ENCODE results near the gene SLC22A17.

- TF ChIP-seq CTCF (optimal IDR thresholded peaks at IDR 0.05 in 1 of 3, IDR thresholded peaks at IDR 0.05 in 1 of 3, conservative IDR thresholded peaks at IDR 0.05 in 1 of 3; ENCODE audit: extremely low read depth in 1 of 3, insufficient read depth in 2 of 3, low read length in 3 of 3) (no peak), EZH2 (IDR thresholded peaks at IDR 0.05; ENCODE audit: low read length) (no peak)
Measured at GRCh38 chr14:23366426-23366921, 13.8 kb upstream of the SLC22A17 start.
